Astrocyte (in vitro differentiated cells and primary cell): ENCODE measurements around the gene UNKL.

Source experiments
- CTCF ChIP-seq: IDR thresholded peaks from 2 replicates; pipeline ENCODE4 v1.5.1; 2011; ENCODE audit warnings: low read depth, mild to moderate bottlenecking, inconsistent platforms, low read length, moderate library complexity; ENCODE audit not compliant: insufficient read depth
- EZH2 ChIP-seq: IDR thresholded peaks from 2 replicates; pipeline ENCODE4 v1.6.1; 2012; ENCODE audit warnings: mild to moderate bottlenecking, low read length, inconsistent platforms; ENCODE audit not compliant: insufficient read depth

GRCh38 chr16:1429631-1430030, 15.1 kb upstream of the UNKL start:
- TF ChIP-seq CTCF (no peak), EZH2 (no peak)
